Liver (tissue), 9 donors: Measurements from ENCODE around the gene ADNP2. TPM values are rescaled to one million over a fixed set of nuclear protein-coding genes. Genes with fewer than 3 reads are reported as not detected.

Source experiments
- DNase-seq: peaks from one replicate; pipeline ENCODE4 v3.0.0-alpha.2; 2017; ENCODE audit warnings: low spot score
- H3K27ac ChIP-seq, 2 donors: one replicate each; pipeline ENCODE4 v1.7.0; 2013; ENCODE audit warnings: inconsistent platforms in 2 of 2, low read length in 2 of 2, control low read depth in 1 of 2, low read depth in 1 of 2, mild to moderate bottlenecking in 1 of 2
- H3K27me3 ChIP-seq, 4 donors: one replicate each; pipeline versions ENCODE4 v1.6.1 to v1.7.0; 2013; ENCODE audit warnings: low read length in 3 of 4, inconsistent platforms in 1 of 4, mild to moderate bottlenecking in 1 of 4, moderate library complexity in 1 of 4; ENCODE audit not compliant: control insufficient read depth in 4 of 4, insufficient read depth in 4 of 4
- H3K36me3 ChIP-seq, 4 donors: one replicate each; pipeline versions ENCODE4 v1.6.1 to v1.7.0; 2013; ENCODE audit warnings: low read length in 3 of 4, mild to moderate bottlenecking in 3 of 4, low read depth in 1 of 4, moderate library complexity in 1 of 4; ENCODE audit not compliant: control insufficient read depth in 4 of 4, insufficient read depth in 3 of 4
- H3K4me1 ChIP-seq, 4 donors: one replicate each; pipeline versions ENCODE4 v1.6.1 to v1.7.0; 2013; ENCODE audit warnings: low read length in 3 of 4, mild to moderate bottlenecking in 3 of 4, moderate library complexity in 1 of 4; ENCODE audit not compliant: control insufficient read depth in 4 of 4, insufficient read depth in 4 of 4
- H3K4me3 ChIP-seq, 3 donors: one replicate each; pipeline versions ENCODE4 v1.6.1 to v1.7.0; 2013; ENCODE audit warnings: low read length in 3 of 3, control low read depth in 1 of 3, low read depth in 1 of 3, mild to moderate bottlenecking in 1 of 3
- H3K9ac ChIP-seq, 2 donors: one replicate each; pipeline ENCODE4 v1.7.0; 2013; ENCODE audit warnings: low read length in 2 of 2, mild to moderate bottlenecking in 2 of 2, moderate library complexity in 2 of 2, control low read depth in 1 of 2, low read depth in 1 of 2
- H3K9me3 ChIP-seq, 4 donors: one replicate each; pipeline versions ENCODE4 v1.6.1 to v1.7.0; 2013; ENCODE audit warnings: low read length in 3 of 4; ENCODE audit not compliant: control insufficient read depth in 4 of 4
- ATF3 ChIP-seq: IDR thresholded peaks from 2 replicates; pipeline ENCODE4 v1.6.1; 2016; ENCODE audit warnings: antibody characterized with exemption
- CTCF ChIP-seq: fragments of 150-350 bp; IDR thresholded peaks from 2 replicates; pipeline ENCODE4 v1.5.1; 2017; ENCODE audit warnings: improper control_type of control experiment, low read depth, low read length; ENCODE audit not compliant: missing input control
- FOXA1 ChIP-seq: IDR thresholded peaks from 2 replicates; pipeline ENCODE4 v1.6.1; 2016; ENCODE audit warnings: antibody characterized with exemption
- GABPA ChIP-seq, 2 donors: IDR thresholded peaks in 1 of 2; conservative IDR thresholded peaks in 1 of 2; 2 replicates each; pipeline ENCODE4 v1.6.1; 2016; ENCODE audit warnings: antibody characterized with exemption in 2 of 2, mild to moderate bottlenecking in 1 of 2, moderate library complexity in 1 of 2
- HNF4A ChIP-seq, 2 donors: conservative IDR thresholded peaks; 2 replicates each; pipeline ENCODE4 v1.6.1; 2016; ENCODE audit warnings: antibody characterized with exemption in 2 of 2, mild to moderate bottlenecking in 2 of 2
- HNF4G ChIP-seq: IDR thresholded peaks from 2 replicates; pipeline ENCODE4 v1.6.1; 2016; ENCODE audit warnings: antibody characterized with exemption
- JUND ChIP-seq, 2 donors: IDR thresholded peaks; 2 replicates each; pipeline ENCODE4 v1.6.1; 2016; ENCODE audit warnings: antibody characterized with exemption in 2 of 2
- NR2F2 ChIP-seq: IDR thresholded peaks from 2 replicates; pipeline ENCODE4 v1.6.1; 2016; ENCODE audit warnings: antibody characterized with exemption
- RXRA ChIP-seq, 2 donors: IDR thresholded peaks; 2 replicates each; pipeline ENCODE4 v1.6.1; 2017 to 2018; ENCODE audit warnings: antibody characterized with exemption in 2 of 2, mild to moderate bottlenecking in 1 of 2
- SP1 ChIP-seq: IDR thresholded peaks from 2 replicates; pipeline ENCODE4 v1.6.1; 2018; ENCODE audit warnings: antibody characterized with exemption, mild to moderate bottlenecking
- TAF1 ChIP-seq: conservative IDR thresholded peaks from 2 replicates; pipeline ENCODE4 v1.6.1; 2016; ENCODE audit warnings: antibody characterized with exemption, mild to moderate bottlenecking
- YY1 ChIP-seq: IDR thresholded peaks from 2 replicates; pipeline ENCODE4 v1.6.1; 2016; ENCODE audit warnings: antibody characterized with exemption, mild to moderate bottlenecking
- WGBS: extraction: QIAGEN DNeasy Blood & Tissue Kit; methylation state at CpG from one replicate; pipeline ENCODE4 v1.1.7; 2013; 5-methylcytosine and 5-hydroxymethylcytosine counted together
- polyA plus RNA-seq, 2 donors: library from polyadenylated mRNA; stranded (reverse) in 1 of 2; unstranded in 1 of 2; fragments of 200-250 nt in 1 of 2; fragments of >200 nt in 1 of 2; fragmentation: Nextera tagmentation in 1 of 2; extraction: Ambion mirVana in 1 of 2; gene quantifications; one replicate each; pipeline versions ENCODE4 v1.2.1 to v1.2.3, GENCODE V29; 2013 to 2015
- total RNA-seq, 2 donors: library from RNA; depleted of rRNA; stranded (reverse); fragments of >200 nt; gene quantifications; one replicate each; pipeline ENCODE4 v1.2.3, GENCODE V29; 2014
- TF ChIP-seq, protein P1 (sequence below): IDR thresholded peaks from 2 replicates; pipeline ENCODE4 v1.6.1; 2016; ENCODE audit warnings: antibody characterized with exemption
- TF ChIP-seq, protein P2 (sequence below): IDR thresholded peaks from 2 replicates; pipeline ENCODE4 v1.6.1; 2016; ENCODE audit warnings: antibody characterized with exemption, mild to moderate bottlenecking
- TF ChIP-seq, protein P3 (sequence below): IDR thresholded peaks from 2 replicates; pipeline ENCODE4 v1.6.1; 2016; ENCODE audit warnings: antibody characterized with exemption
- donor health status: healthy.
- donor health status: healthy.
- donor health status: healthy.
- donor health status: healthy.
- donor health status: healthy.

The ADNP2 gene
- total and polyA plus RNA-seq, 4 donors = 2.7 to 9.9 (median 6.4) TPM

- Histone ChIP-seq H3K9ac (no peak overlapping the region), H3K27me3 (no peaks in the 10 kb centered on the region), H3K27ac (no peak overlapping the region), H3K9me3 (no peaks in the 10 kb centered on the region), H3K4me1 (peaks cover 0 to 1% (median 0%) of the 10 kb centered on the region in 4 donors), H3K36me3 (no peaks in the 10 kb centered on the region), H3K4me3 (no peak overlapping the region)
- DNase-seq = no peak
- no peak for TF ChIP-seq ATF3
- no peak for TF ChIP-seq SP1
- TF ChIP-seq, protein P1, sequence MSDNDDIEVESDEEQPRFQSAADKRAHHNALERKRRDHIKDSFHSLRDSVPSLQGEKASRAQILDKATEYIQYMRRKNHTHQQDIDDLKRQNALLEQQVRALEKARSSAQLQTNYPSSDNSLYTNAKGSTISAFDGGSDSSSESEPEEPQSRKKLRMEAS = no peak
- no peak for TF ChIP-seq NR2F2
- no peak for TF ChIP-seq FOXA1
- TF ChIP-seq RXRA (IDR thresholded peaks at IDR 0.05) = no peak
- TF ChIP-seq, protein P2, sequence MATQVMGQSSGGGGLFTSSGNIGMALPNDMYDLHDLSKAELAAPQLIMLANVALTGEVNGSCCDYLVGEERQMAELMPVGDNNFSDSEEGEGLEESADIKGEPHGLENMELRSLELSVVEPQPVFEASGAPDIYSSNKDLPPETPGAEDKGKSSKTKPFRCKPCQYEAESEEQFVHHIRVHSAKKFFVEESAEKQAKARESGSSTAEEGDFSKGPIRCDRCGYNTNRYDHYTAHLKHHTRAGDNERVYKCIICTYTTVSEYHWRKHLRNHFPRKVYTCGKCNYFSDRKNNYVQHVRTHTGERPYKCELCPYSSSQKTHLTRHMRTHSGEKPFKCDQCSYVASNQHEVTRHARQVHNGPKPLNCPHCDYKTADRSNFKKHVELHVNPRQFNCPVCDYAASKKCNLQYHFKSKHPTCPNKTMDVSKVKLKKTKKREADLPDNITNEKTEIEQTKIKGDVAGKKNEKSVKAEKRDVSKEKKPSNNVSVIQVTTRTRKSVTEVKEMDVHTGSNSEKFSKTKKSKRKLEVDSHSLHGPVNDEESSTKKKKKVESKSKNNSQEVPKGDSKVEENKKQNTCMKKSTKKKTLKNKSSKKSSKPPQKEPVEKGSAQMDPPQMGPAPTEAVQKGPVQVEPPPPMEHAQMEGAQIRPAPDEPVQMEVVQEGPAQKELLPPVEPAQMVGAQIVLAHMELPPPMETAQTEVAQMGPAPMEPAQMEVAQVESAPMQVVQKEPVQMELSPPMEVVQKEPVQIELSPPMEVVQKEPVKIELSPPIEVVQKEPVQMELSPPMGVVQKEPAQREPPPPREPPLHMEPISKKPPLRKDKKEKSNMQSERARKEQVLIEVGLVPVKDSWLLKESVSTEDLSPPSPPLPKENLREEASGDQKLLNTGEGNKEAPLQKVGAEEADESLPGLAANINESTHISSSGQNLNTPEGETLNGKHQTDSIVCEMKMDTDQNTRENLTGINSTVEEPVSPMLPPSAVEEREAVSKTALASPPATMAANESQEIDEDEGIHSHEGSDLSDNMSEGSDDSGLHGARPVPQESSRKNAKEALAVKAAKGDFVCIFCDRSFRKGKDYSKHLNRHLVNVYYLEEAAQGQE = no peak
- TF ChIP-seq HNF4A (conservative IDR thresholded peaks at IDR 0.05) = no peak
- TF ChIP-seq YY1 = no peak
- no peak for TF ChIP-seq TAF1
- TF ChIP-seq, protein P3, sequence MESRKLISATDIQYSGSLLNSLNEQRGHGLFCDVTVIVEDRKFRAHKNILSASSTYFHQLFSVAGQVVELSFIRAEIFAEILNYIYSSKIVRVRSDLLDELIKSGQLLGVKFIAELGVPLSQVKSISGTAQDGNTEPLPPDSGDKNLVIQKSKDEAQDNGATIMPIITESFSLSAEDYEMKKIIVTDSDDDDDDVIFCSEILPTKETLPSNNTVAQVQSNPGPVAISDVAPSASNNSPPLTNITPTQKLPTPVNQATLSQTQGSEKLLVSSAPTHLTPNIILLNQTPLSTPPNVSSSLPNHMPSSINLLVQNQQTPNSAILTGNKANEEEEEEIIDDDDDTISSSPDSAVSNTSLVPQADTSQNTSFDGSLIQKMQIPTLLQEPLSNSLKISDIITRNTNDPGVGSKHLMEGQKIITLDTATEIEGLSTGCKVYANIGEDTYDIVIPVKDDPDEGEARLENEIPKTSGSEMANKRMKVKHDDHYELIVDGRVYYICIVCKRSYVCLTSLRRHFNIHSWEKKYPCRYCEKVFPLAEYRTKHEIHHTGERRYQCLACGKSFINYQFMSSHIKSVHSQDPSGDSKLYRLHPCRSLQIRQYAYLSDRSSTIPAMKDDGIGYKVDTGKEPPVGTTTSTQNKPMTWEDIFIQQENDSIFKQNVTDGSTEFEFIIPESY = no peak
- TF ChIP-seq HNF4G = no peak
- no peak for TF ChIP-seq JUND (IDR thresholded peaks at IDR 0.05)
- no peak for TF ChIP-seq GABPA (IDR thresholded peaks at IDR 0.05 in 1 of 2, conservative IDR thresholded peaks at IDR 0.05 in 1 of 2)
- no peak for TF ChIP-seq CTCF
- WGBS = 91% methylated on average over 8 of the region's 8 CpGs
Observed at GRCh38 chr18:80177128-80177527, 68.1 kb downstream of the ADNP2 start.
